ENCODE data around the gene LPP.

DNA sequence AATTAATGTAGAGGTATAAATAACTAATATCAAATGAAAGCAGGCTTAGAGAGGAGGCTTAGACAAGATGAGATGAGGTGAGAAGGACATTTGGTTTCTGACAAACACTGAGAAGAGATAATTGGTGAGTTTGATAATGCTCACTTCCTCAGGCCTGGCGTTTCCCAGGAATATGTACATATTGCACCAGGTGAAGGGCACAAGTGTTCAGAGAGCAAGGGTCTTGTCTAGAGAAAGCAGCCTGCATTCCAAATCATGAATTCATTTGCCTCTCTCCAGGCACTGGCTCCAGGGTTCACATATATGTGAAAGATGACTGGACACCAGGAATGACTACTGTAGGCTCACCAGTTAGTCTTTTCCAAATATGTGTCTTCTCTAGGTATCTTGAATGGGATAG, 48.0 kb upstream of the LPP start:
- TF ChIP-seq, protein P1, sequence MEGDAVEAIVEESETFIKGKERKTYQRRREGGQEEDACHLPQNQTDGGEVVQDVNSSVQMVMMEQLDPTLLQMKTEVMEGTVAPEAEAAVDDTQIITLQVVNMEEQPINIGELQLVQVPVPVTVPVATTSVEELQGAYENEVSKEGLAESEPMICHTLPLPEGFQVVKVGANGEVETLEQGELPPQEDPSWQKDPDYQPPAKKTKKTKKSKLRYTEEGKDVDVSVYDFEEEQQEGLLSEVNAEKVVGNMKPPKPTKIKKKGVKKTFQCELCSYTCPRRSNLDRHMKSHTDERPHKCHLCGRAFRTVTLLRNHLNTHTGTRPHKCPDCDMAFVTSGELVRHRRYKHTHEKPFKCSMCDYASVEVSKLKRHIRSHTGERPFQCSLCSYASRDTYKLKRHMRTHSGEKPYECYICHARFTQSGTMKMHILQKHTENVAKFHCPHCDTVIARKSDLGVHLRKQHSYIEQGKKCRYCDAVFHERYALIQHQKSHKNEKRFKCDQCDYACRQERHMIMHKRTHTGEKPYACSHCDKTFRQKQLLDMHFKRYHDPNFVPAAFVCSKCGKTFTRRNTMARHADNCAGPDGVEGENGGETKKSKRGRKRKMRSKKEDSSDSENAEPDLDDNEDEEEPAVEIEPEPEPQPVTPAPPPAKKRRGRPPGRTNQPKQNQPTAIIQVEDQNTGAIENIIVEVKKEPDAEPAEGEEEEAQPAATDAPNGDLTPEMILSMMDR (IDR thresholded peaks at IDR 0.05; ENCODE audit: insufficient read depth, low read length), result no peak
- no peak for TF ChIP-seq REST (IDR thresholded peaks at IDR 0.05; ENCODE audit: insufficient replicate concordance, low read depth)
